Subcutaneous adipose tissue (tissue), 4 donors: Measurements from ENCODE around the gene NFIC. TPM values are rescaled to one million over a fixed set of nuclear protein-coding genes. Genes with fewer than 3 reads are reported as not detected.

Source experiments
- CTCF ChIP-seq: fragments of 450-650 bp; IDR thresholded peaks from one replicate; pipeline ENCODE4 v1.5.1; 2016; ENCODE audit warnings: low read depth, mild to moderate bottlenecking, control low read depth, antibody characterized with exemption, moderate library complexity
- total RNA-seq, 4 donors: library from RNA; depleted of rRNA; stranded (reverse); fragments of >200 nt; gene quantifications; one replicate each; pipeline ENCODE4 v1.1.0, GENCODE V29; 2016

NFIC gene
- total RNA-seq, 4 donors from 2014 or later, result 45.2 to 191 (median 76.8) TPM

- no peak for TF ChIP-seq CTCF
Observed at GRCh38 chr19:3404324-3405260, 38.2 kb downstream of the NFIC start.

GRCh38 chr19:3405261-3405653 lies 38.9 kb downstream of the NFIC start:
- no peak for TF ChIP-seq CTCF

GRCh38 chr19:3406571-3407111 lies 40.3 kb downstream of the NFIC start:
- no peak for TF ChIP-seq CTCF

- TF ChIP-seq CTCF, result no peak
Observed at GRCh38 chr19:3407556-3408516, 41.5 kb downstream of the NFIC start.

- TF ChIP-seq CTCF, result no peak
Observed at GRCh38 chr19:3408996-3409345, 42.6 kb downstream of the NFIC start.

- TF ChIP-seq CTCF, result no peak
Observed at GRCh38 chr19:3409346-3410064, 43.1 kb downstream of the NFIC start.
